GM18519 (cell line): ENCODE data around the gene MGAT5.
A peak's percentile ranks its signal among the peaks of the same experiment; 100 is the strongest.

ENCODE experiments used
- ATAC-seq: cut with Tn5 transposase; IDR thresholded peaks from one replicate; pipeline ENCODE4 v1.9.1; 2021; ENCODE audit warnings: mild to moderate bottlenecking, moderate library complexity; ENCODE audit not compliant: unreplicated experiment, low FRiP score

Gene MGAT5

DNA sequence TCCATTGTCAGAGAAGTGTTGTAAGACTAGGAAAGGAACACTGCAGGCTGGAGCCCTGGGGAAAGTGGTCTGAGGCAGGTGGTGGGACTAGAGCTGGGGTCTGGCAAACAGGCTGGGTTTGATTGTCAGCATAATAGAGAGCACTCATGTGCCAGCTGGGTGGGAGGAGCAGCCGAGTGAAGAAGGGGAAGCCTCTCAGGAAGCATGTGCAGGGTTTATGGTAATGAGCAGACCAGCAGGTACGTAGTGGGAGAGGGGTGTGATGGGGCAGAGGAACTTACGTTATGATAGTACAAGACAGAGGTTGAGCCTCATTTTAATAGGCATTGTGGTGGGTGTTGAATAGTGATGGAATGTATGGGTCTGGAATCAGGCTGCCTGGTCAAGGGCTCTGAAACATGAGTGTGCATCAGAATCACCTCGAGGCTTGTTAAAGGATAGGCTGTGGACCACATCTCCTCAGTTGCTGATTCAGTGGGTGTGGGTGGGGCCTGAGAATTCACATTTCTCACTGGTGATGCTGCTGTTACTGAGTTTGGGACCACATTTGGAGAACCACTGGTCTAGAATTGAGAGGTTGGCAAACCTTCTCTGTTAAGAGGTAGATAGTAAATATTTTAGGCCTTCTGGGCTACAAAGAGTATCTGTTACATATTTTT, 1.7 kb upstream of the MGAT5 start:
- no peak for ATAC-seq

DNA sequence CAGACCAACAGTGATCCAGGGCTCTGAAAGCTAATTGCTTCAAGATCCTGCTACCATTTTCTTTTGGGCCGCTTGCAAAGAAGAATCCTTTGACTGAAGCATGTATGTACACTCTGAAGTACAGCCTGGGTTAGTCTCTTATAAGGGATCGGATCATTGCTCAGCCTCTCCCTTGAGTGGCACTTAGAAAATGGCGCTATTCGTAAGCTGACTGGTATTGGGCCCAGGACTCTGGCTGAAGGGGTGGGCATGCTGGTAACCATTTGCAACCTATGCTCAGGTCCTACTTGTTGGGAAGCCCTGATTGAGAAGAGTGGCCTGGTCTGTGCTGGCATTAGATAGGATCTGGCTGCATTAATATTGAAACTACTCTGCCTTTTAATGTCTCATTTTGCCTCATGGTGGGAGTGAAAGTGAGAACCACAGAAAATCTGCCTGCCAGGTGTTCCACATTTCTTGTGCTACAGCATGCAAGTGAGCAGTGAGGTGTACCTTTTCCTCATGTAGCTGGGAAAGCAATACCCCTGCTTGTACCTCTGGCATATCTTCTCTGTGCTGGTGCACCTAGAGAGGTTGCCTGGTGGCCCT, 661 bp upstream of the MGAT5 start:
- ATAC-seq, result peak; percentile 48

DNA sequence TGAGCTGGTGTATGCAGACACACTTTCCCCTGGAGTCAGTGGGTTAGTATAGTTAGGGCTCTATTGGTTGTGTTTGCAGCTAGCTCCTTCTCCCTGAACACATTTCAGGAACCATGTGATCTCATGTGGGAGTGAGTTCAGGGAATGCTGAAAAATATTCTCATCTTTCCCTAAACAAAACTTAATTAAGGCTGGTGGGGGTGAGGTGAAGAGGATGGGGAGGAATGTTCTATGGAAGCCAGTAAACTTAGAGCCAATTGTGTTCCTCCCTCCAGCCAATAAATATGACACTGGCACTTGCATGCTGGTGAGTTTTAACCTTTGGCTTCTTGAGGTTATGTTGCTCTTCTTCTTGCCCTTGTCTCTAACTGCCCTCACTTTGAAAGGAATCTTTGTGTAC, 952 bp downstream of the MGAT5 start:
- ATAC-seq, result no peak

DNA sequence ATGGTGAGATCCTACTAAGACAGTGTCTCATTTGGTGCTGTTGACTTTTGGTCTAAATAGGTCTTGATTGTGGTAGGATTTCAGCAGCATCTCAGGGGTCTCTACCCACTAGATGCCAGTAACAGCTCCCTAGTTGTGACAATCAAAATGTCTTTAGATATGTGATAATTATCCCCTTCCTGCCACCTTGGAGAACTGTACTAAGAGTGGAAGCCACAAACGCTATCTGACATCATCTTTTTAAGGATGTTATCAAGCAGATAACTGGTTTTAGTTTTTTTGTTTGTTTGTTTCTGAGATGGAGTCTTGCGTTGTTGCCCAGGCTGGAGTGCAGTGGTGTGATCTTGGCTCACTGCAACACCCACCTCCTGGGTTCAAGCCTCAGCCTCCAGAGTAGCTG, 3.1 kb downstream of the MGAT5 start:
- no peak for ATAC-seq

DNA sequence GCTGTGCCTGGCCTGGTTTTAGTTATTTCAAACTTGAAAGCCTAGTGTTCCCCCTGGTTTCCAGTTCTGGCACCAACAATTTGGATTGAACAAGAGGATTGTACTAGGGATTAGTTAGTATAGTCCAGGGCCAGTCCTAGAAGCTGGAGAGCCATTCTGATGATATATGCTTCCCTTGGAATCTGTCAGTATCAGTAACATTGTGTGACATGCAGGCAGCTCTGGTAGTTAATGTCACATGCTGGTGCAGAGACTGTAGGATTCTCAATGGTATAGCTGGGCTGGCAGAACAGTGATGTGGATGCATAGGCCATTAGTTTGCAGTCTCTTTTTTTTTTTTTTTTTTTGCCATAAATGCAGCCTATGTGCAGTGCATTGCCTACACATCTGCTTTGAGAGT, 3.6 kb downstream of the MGAT5 start:
- ATAC-seq, result no peak

DNA sequence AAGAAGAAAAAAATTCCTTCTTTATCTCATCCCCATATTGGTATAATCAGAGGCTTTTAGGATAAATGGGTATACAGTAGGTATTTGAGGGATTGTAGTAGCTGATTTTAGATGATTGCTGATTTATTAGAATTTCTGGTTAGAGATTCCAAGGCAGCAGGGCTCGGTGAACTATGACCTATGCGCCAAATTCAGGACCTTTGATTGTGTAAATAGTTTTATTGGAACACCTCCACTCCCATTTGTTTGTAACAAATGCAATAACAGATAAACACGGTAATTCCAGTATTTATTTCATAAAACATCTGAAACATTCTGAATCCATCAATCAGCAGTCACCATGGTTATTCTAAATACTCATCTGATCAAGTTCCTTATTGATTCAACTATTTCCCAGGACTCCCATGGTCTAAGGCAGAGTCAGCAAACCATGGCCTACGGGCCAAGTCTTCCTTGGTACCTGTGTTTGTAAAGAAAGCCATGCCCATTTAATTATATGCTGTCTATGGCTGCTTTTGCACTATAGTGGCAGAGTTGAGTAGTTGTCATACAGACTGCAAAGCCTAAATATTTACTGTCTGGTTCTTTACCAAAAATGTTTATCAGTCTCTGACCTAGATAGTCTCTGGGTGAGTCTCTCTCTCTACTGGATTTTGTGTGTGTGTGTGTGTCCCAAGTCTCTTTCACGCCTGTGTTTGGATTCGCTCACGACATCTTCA, 4.3 kb downstream of the MGAT5 start:
- ATAC-seq, result no peak

DNA sequence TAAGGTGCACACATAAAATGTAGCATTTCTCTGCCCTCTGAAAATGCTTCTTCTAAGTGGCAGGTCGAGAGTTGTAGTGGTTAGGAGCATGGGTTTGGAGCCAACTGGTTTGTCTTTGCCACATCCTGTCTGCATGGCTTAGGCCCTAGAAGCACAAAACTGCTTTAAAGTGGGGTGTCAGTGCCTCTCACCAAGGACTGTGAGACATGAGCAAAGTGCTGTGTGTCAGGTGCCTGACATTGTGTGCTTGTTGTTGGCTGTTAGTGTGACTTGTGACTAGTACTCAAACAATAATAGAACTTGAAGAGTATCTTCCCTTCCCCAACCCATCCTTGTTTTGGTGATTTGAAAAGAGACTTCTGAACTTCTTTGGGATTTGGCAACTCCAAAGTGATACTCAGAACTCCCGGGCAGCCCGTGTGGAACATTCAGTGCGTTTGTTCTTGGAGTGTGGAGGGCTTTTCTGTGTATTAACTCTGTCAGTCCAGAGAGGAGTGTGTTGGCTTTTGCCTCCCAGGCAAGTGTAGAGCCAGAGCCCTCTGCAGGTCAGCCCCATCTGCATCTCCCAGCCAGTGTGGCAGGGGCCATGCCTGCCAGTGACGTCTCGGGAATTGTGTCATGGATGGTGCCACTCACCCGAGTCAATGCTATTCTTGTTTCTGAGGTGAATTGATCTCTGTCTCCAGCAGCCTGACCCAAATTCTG, 5.0 kb downstream of the MGAT5 start:
- ATAC-seq, result peak; percentile 38

DNA sequence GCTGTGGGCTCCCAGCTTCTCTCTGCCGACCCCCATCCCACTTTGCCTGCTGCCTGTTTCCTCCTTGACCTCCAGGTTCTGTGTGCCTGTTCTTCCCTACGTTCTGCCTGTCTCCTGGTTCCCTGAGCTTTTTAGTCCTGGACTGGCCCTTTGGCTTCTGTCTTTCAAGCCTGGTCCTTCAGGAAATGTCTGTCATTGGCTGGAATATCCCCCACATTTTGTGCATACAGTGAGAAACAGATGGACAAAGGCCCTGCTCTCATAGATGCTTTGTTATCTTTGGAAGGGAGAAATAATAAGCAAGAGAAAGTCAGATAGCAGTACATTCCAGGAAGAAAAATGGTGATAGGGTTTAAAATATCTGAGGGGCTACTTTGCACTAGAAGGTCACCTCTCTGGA, 5.7 kb downstream of the MGAT5 start:
- no peak for ATAC-seq

DNA sequence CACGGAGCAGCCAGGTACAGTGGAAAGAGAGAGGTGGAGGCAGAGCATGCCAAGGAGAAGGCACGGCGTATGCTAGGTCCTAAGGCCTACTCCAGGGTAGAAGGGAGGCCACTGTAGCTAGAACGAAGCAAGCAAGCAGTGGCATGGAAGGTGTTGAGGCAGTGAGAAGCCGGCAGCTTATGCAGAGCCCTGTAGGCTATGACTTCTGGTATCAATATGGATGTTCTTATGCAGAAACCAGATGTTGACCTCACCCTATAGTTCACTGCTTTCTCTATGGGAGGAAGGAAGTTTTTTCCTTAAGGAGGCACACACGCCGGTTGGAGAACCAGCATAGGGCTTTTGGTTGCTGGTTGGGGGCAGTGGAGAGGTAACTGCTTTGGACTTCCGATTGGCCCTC, 6.1 kb downstream of the MGAT5 start:
- no peak for ATAC-seq

DNA sequence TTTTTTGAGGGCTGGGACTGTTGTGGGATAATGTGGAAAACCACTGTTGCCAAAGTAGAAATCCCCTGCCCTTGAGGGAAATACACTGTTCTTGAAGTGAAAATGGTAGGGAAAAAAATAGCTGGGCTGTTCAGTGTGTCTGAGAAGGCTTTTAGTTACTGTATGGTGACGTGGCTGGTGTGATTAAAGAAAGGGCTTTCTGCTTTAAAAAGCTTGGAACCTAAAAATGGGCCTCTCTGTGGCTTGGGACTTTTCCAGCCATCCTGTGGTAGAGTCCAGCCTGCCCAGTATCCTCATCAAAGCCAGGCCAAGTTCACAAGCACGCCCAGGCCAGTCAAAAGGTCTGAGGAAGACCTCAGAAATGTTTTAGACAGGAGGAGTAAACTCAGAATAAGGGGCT, 6.8 kb downstream of the MGAT5 start:
- ATAC-seq, result no peak

DNA sequence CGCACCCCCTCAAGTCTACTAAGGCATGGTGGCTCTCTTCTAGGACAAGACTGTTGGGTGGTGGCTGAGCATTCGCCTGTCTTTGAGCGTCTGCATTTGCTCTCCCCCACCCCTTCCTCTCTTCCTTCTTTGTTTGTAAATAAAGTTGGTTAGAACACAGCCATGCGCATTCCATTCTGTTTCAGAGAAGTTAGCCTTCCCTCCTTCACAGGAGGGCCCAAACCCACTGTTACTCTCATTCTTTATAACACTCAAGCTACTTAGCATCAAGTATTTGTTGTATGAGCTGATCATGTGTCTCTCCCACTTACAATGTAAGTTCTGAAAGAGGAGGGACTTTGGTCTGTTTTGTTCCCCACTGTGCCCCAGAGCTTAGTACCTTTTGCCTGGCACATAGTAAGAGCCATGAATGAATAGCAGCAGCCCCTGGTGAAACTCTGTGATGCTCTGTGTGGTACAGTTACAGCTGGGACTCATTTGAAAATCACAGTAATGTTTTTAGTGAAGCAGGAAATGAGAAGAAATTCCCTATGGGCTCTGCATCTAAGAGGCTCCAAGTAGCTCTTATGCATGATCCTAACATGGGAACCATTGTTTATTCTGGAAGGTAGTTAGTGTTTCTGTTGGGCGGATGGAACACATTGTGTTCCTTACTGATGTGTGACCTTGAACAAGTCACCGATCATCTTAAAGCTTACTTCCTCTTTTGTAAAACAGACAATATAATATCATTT, 7.7 kb downstream of the MGAT5 start:
- ATAC-seq, result no peak

DNA sequence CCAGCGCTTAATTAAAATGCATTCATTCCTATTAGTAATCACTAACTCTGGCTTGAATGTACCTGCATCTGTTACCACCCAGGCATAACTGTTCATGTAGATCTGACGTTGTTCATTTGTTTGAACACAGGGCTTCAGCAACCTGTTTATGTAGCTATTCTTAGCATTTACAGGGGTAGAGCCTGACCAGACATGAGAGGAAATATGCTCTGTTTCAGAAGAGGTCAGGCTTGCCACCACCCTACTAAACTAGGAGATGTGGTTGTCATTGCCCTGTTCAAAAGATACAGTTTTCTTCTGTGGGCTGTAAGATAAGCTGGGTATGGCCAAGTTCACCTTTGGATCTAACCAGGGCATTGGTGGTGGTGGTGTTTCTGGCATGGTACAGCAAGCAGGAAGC, 8.8 kb downstream of the MGAT5 start:
- peak; percentile 40 for ATAC-seq

DNA sequence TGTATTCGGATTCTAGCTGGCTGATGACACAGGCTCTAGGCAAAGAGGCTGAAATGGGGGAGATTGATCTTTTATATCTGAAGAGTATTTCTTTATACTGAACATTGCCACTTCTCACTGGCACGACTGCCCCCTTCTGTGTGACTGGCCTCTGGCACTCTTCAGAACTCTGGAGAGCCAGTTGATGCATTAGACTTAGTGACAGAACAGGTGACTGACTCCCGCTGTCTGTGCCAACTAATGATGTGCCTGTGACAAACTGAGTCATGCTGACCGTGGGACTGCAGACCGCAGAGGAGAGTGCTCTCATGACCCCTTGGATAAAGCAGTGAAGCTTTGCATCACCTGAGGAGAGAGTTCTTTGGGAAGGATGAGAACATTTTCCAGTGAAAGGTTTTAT, 14.4 kb downstream of the MGAT5 start:
- no peak for ATAC-seq

DNA sequence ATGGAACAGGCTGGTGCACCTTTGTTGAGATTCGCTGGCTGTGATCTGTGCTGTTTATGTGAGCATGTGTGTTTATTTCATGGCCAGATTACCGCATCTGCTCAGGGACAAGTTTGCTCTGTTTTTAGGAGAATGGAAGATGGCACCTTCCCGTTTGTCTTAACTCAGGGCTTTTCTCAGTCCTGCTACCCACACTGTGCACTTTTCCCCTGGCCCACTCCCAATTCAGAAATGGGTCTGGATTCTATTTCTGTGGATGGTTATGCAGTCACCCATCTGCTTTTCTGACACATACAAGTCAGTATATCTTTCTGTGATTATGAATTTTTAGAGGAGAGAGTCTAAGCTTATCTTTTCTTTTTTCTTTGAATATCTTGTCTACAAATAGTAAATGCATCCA, 15.4 kb downstream of the MGAT5 start:
- no peak for ATAC-seq

DNA sequence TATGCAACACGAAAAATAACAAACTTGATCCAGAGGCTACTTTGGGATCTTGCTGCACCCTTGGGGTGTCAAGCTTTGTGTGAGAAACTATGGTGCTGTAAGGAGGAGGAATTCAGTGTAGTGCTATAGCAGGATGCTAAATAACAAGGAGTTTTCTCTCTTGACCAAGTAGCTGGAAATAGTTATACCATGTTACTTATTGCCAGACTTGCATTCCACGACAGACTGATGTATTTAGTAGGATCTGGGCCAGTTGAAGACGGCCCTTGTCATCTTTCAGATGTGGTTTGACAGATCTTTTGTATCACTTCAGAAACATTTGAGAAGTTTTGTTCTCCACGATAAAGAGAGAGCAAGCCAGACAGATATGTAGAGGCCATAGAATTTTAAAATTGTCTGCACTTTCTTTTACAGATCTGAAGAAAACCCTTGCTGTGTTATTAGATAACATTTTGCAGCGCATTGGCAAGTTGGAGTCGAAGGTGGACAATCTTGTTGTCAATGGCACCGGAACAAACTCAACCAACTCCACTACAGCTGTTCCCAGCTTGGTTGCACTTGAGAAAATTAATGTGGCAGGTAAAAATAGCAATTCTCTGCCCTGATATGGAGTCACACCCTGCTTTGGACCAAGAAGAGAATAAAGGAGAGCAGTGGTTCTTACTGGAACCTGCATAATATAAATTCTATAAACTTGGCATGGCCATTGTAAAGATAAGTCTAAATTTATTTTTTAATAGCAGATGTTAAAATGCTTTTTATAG, 16.3 kb downstream of the MGAT5 start:
- ATAC-seq, result no peak

DNA sequence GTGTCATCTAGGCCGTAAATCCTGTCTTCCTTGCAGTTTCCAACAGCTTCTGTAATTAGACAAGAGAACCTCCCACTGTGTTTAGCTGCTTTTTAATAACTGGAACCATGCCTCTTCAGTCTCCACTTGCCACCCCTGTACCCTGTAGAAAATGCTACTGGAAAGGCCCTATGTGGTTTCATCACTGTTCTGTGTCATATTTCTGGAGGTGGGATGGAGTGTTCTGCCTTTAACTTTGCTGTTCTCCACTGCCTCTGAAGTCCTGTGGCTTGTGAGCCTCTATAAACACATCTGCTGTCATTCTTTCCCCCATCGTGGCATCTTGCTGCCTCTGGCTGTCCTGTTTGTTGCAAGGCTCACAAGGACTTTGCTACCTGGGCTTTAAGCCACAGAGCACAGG, 17.9 kb downstream of the MGAT5 start:
- ATAC-seq, result peak; percentile 35

DNA sequence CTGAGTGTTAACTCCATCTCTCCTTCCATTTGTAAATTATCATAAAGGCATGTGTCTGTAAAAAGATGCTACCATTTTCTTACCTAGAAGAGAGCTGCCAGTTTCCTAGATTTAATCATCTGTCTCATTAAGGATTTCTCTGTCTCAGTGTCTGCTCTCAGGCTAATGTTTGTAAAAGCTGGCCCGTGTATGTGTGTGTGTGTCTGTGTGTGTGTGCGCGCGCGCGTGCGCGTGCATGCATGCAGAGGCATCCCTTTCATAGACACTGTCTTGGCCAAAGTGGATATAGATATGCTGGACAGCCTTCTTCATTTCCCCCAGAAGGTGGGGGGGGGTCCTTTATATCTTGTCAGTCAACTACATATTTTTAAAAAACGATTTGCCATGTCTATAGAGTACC, 18.9 kb downstream of the MGAT5 start:
- no peak for ATAC-seq

DNA sequence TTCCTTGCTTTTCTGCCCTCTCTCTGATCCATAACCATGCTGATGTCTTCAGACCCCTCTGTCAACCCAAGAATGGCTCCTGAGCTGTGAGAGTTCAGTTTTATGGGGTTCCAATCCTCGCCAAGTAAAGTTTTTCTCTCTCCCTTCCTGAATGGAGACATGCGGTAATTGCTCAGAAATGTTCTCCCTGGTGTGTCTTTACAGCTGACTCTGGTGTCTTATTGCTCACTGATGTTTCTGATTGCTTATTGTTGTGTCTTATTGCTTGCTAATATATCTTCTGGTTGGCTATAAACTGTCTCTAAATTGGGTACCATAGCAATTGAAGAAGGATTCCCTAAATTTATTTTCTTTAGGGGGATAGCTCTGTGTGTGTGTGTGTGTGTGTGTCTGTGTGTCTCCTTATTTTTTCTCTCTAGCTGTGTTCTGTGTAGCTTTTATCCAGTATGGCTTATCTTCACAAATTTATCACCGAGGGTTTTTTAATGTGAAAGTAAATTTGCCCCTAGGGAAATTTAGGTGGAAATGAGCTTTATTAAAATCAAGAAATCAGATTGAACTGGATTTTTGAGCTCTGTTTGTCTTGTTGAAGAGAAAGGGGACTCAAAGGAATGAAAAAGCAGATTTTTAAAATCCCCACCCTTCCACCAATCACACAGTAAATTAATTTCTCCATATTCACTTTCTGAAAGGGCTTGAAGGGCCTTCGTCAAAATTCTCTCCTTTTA, 19.5 kb downstream of the MGAT5 start:
- no peak for ATAC-seq

DNA sequence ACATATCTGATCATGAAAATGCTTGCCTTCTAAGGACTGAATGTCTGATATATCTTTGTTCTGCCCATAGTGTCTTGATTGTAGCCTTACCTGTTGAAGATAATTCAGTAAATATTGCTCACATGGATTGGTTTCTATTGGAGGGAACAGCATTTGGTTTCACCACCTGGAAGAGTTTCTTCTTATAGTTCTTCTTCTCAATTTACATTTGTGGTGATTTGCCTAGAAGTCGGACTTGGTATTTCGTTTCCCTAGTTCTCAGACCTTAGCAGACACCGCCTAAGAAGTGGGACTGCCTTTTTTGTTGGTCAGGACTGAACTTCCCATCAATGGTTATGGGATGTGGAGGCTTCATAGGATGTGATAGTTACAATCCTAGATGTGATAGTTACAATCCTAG, 20.2 kb downstream of the MGAT5 start:
- ATAC-seq, result no peak
